HEK293T (cell line): ENCODE data around the gene IL12RB2.

Experiments used
- CTCF ChIA-PET: fragments of 350-600 bp; formaldehyde crosslinking; extraction: SDS; loops from one replicate; lab custom pipeline; 2021; ENCODE audit warnings: antibody characterized with exemption, inconsistent platforms; lab: Yijun Ruan, JAX
- POLR2A ChIA-PET: fragments of 350-600 bp; formaldehyde crosslinking; extraction: SDS; loops from one replicate; lab custom pipeline; 2020; ENCODE audit warnings: antibody characterized with exemption, inconsistent platforms; lab: Yijun Ruan, JAX
- DNase-seq: peaks from one replicate; pipeline ENCODE4 v3.0.0; 2012; ENCODE audit warnings: mixed read lengths; ENCODE audit errors: extremely low spot score
- ARNT ChIP-seq: fragments of 450-650 bp; IDR thresholded peaks from 2 replicates; pipeline ENCODE4 v1.6.1; 2017; ENCODE audit warnings: mild to moderate bottlenecking
- BHLHE40 ChIP-seq: fragments of 450-650 bp; IDR thresholded peaks from 2 replicates; pipeline ENCODE4 v1.6.1; 2016; ENCODE audit warnings: mild to moderate bottlenecking, moderate library complexity, borderline replicate concordance
- CTBP1 ChIP-seq: fragments of 450-650 bp; IDR thresholded peaks from 2 replicates; pipeline ENCODE4 v1.6.1; 2016; ENCODE audit warnings: borderline replicate concordance
- ELF4 ChIP-seq: fragments of 450-650 bp; IDR thresholded peaks from 2 replicates; pipeline ENCODE4 v1.6.1; 2017; ENCODE audit warnings: antibody characterized with exemption
- FOXA1 ChIP-seq: fragments of 450-650 bp; IDR thresholded peaks from 2 replicates; pipeline ENCODE4 v1.6.1; 2016; ENCODE audit warnings: mild to moderate bottlenecking
- FOXK2 ChIP-seq: fragments of 450-650 bp; IDR thresholded peaks from 2 replicates; pipeline ENCODE4 v1.6.1; 2016; ENCODE audit warnings: mild to moderate bottlenecking
- FOXM1 ChIP-seq: fragments of 450-650 bp; IDR thresholded peaks from 2 replicates; pipeline ENCODE4 v1.6.1; 2017; ENCODE audit warnings: mild to moderate bottlenecking, borderline replicate concordance
- HDGF ChIP-seq: fragments of 450-650 bp; IDR thresholded peaks from 2 replicates; pipeline ENCODE4 v1.6.1; 2017; ENCODE audit warnings: antibody characterized with exemption, borderline replicate concordance
- L3MBTL2 ChIP-seq: fragments of 450-650 bp; conservative IDR thresholded peaks from 2 replicates; pipeline ENCODE4 v1.6.1; 2016; ENCODE audit warnings: mild to moderate bottlenecking
- LEF1 ChIP-seq: fragments of 450-650 bp; IDR thresholded peaks from 2 replicates; pipeline ENCODE4 v1.6.1; 2017; ENCODE audit warnings: mild to moderate bottlenecking, borderline replicate concordance
- NFRKB ChIP-seq: fragments of 450-650 bp; IDR thresholded peaks from 2 replicates; pipeline ENCODE4 v1.6.1; 2016; ENCODE audit warnings: mild to moderate bottlenecking, moderate library complexity
- SP1 ChIP-seq: fragments of 450-650 bp; IDR thresholded peaks from 2 replicates; pipeline ENCODE4 v1.6.1; 2017
- SUZ12 ChIP-seq: fragments of 450-650 bp; IDR thresholded peaks from 2 replicates; pipeline ENCODE4 v1.6.1; 2016; ENCODE audit warnings: mild to moderate bottlenecking
- TARDBP ChIP-seq: fragments of 450-650 bp; IDR thresholded peaks from 2 replicates; pipeline ENCODE4 v1.6.1; 2016
- ZNF384 ChIP-seq: fragments of 450-650 bp; IDR thresholded peaks from 2 replicates; pipeline ENCODE4 v1.6.1; 2016
- TF ChIP-seq, protein P1 (sequence below): fragments of 450-650 bp; IDR thresholded peaks from 2 replicates; pipeline ENCODE4 v1.6.1; 2016

The IL12RB2 gene

DNA sequence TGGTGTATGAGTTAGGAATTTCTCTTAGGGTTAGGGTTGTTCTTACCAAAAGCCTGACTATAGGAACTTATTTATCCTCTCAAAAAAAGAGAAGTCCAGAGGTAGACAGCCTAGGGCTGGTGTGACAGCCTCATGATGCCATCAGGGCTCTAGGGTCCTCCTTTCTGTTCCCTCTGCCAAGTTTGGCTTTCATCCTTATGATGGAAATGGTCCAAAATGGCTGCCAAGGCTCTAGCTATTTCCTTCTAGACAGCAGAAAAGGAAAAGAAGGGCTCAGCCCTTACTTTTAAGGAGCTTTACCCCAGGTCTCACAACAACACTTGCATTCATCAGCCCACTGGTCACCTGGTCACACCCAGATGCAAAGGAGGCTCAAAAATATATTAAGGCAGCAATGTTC is 44.5 kb downstream of the IL12RB2 start:
- ChIA-PET POLR2A (no interaction called here), CTCF (no interaction called here)
- TF ChIP-seq L3MBTL2 (no peak), ARNT (no peak), NFRKB (no peak), BHLHE40 (no peak), CTBP1 (no peak), ZNF384 (no peak), ELF4 (no peak), FOXA1 (no peak), SP1 (no peak), HDGF (no peak), SUZ12 (no peak), FOXM1 (no peak), LEF1 (no peak), TARDBP (no peak), FOXK2 (no peak)
- TF ChIP-seq, protein P1, sequence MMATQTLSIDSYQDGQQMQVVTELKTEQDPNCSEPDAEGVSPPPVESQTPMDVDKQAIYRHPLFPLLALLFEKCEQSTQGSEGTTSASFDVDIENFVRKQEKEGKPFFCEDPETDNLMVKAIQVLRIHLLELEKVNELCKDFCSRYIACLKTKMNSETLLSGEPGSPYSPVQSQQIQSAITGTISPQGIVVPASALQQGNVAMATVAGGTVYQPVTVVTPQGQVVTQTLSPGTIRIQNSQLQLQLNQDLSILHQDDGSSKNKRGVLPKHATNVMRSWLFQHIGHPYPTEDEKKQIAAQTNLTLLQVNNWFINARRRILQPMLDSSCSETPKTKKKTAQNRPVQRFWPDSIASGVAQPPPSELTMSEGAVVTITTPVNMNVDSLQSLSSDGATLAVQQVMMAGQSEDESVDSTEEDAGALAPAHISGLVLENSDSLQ = no peak
- DNase-seq = no peak

DNA sequence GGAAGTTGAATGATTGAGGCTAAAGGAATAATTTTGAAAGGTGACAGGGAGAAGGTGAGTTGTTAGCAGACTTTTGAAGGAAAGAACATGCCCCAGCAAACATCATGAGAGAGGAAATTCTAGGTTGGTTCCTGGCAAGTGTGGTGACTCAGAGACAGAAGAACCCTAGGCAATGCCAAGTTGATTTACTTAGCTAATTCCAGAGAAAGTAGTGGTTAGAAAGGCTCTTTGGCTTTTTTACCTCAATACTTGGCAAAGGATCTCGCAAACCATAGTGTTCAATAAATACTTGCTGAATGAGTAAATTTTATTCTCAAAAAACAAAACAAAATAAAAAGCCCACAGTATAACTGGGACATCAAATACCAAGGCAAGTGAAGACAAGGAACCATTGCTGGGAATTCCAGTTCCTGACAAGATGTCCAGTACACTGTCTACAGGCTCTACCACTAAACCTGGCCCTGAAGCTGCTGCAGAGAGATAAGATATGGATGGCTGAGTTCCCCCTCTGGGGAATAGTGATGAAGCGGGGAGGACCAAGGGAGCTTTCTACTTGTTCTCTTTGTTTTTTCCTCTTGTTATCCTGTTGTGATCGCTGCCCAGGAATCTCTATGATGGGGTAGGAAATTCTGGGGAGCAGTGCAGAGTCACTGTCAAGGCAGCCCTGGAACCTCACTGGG is 48.2 kb downstream of the IL12RB2 start:
- ChIA-PET POLR2A (no interaction called here), CTCF (interaction anchor here (1.1 kb wide), 1 partner anchor 8 kb away, joined by 3 read pairs; no protein-coding TSS in a partner anchor)
- no peak for DNase-seq
- no peak for TF ChIP-seq SP1
- no peak for TF ChIP-seq NFRKB
- TF ChIP-seq LEF1 = no peak
- TF ChIP-seq ZNF384 = no peak
- TF ChIP-seq HDGF = no peak
- no peak for TF ChIP-seq CTBP1
- TF ChIP-seq TARDBP = no peak
- TF ChIP-seq ELF4 = no peak
- no peak for TF ChIP-seq FOXK2

DNA sequence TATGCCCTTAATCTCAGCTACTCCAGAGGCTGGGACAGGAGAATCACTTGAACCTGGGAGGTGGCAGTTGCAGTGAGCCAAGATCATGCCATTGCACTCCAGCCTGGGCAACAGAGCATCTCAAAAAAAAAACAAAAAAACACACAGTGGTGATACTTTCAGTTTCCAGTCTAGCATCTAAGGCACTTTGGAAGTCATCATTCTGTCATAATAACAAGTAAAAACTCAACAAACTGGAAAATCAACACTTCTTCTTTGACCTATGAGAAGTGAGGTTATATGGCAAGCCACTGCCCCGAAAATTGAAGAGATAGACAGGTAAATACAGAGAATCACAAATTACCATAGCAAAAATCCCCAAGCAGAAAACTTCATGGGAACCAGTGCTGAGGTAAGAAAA is 51.9 kb downstream of the IL12RB2 start:
- no peak for DNase-seq
- ChIA-PET POLR2A (no interaction called here), CTCF (no interaction called here)
- TF ChIP-seq CTBP1 = no peak
- no peak for TF ChIP-seq ARNT
- no peak for TF ChIP-seq LEF1
- TF ChIP-seq SP1 = no peak
- TF ChIP-seq FOXM1 = no peak
- no peak for TF ChIP-seq SUZ12
- TF ChIP-seq L3MBTL2 = no peak
- no peak for TF ChIP-seq BHLHE40
- no peak for TF ChIP-seq FOXA1
- TF ChIP-seq ELF4 = no peak
- TF ChIP-seq TARDBP = no peak

DNA sequence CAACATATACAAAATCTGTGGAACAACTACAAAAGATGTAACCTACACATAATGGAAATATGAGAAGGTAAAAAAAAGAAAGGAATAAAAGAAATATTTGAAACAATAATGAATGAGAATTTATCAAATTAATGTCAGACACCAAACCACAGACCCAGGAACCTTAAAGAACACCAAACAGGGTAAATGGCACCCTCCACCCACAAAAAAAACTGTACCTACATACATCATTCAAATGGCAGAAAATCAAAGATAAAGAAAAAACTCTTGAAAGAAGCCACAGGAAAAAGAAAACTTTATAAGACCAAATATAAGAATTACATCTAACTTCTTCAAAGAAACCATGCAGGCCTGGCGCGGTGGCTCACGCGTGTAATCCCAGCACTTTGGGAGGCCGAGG is 54.0 kb downstream of the IL12RB2 start:
- ChIA-PET POLR2A (no interaction called here), CTCF (no interaction called here)
- no peak for DNase-seq
- TF ChIP-seq SUZ12 = no peak
- TF ChIP-seq FOXM1 = no peak
- TF ChIP-seq ZNF384 = no peak

DNA sequence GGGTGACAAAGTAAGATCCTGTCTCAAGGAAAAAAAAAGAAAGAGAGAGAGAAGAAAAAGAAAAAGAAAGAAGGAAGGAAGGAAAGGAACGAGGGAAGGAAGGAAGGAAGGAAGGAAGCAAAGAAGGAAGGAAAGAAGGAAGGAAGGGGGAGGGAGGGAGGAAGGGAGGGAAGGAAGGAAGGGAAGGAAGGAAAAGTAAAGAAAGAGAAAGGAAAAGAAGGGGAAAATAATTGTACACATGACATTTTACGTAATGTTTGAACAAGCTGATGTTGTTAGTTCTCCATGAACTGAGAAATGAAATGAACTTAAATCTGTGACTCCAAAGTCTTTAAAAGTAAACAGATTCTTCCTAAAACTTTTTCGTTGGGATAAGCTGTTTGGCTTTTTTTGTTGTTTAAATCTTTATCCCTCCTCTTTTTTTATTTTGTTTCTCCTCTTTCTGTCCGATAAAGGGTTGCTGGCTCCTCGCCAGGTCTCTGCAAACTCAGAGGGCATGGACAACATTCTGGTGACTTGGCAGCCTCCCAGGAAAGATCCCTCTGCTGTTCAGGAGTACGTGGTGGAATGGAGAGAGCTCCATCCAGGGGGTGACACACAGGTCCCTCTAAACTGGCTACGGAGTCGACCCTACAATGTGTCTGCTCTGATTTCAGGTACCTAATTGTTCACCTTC is 59.8 kb downstream of the IL12RB2 start:
- TF ChIP-seq ELF4 (no peak), ARNT (no peak), CTBP1 (no peak), FOXM1 (no peak), BHLHE40 (no peak), ZNF384 (no peak), LEF1 (no peak), SP1 (no peak), SUZ12 (no peak), NFRKB (no peak), FOXA1 (no peak), L3MBTL2 (no peak), FOXK2 (no peak), HDGF (no peak), TARDBP (no peak)
- TF ChIP-seq, protein P1 = no peak
- ChIA-PET POLR2A (no interaction called here), CTCF (no interaction called here)
- peak; percentile 72 for DNase-seq

DNA sequence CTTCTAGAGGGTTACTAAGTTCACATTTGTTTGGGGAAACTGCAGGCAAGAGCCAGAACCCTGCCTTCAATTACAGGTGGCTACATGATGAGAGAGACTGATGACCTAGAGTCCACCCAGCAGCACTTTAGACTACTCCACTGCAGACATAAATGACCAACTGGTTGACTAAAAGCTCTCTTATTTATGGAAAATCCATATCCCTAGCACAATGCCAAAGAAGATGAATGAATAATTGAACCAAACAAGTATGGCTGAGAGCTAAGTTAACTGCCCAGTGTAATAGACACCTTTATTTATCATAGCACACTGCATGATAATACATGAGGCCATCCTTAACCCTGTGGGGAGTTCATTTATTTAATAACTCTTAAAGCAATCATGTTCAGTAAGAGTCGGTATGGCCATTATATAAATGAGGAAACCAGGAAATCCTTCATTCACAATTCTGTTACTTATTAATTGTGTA is 60.4 kb downstream of the IL12RB2 start:
- CTCF ChIA-PET = no interaction called here
- no peak for DNase-seq
- no peak for TF ChIP-seq FOXM1
- TF ChIP-seq L3MBTL2 = no peak
- no peak for TF ChIP-seq ELF4
- TF ChIP-seq ARNT = no peak
- no peak for TF ChIP-seq FOXK2
- POLR2A ChIA-PET = no interaction called here
